PC-3 (cell line): ENCODE results near the gene EGLN2.

Experiments
- EZH2 ChIP-seq: fragments of 300-600 bp; sonication (generic); IDR thresholded peaks from one replicate; pipeline ENCODE4 v1.6.1; 2017; ENCODE audit warnings: antibody characterized with exemption, mild to moderate bottlenecking, low read length; ENCODE audit not compliant: unreplicated experiment
- TF ChIP-seq, protein P1 (sequence below): fragments of 300-600 bp; sonication (generic); conservative IDR thresholded peaks from 2 replicates; pipeline ENCODE4 v1.5.1; 2017; ENCODE audit warnings: antibody characterized with exemption, low read depth, mild to moderate bottlenecking, low read length

DNA sequence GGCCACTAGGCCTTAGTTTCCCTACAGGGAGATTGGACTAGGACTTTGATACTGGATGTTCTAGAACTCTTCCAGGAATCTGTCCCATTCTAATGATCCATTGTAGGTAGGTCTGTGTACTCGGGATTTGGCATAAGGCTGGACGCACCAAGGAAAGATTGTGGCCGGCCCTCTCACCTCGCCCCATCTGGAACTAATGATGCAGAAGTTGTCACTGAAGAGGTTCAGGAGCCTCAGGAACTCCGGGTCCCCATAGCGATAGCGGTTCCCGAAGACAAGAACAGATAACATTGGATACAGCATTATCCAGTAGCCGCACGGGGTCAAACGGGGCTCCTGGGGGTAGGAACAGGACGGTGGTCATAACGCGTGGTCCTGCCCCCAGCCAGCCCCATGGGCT, 11.2 kb downstream of the EGLN2 start:
- TF ChIP-seq, protein P1, sequence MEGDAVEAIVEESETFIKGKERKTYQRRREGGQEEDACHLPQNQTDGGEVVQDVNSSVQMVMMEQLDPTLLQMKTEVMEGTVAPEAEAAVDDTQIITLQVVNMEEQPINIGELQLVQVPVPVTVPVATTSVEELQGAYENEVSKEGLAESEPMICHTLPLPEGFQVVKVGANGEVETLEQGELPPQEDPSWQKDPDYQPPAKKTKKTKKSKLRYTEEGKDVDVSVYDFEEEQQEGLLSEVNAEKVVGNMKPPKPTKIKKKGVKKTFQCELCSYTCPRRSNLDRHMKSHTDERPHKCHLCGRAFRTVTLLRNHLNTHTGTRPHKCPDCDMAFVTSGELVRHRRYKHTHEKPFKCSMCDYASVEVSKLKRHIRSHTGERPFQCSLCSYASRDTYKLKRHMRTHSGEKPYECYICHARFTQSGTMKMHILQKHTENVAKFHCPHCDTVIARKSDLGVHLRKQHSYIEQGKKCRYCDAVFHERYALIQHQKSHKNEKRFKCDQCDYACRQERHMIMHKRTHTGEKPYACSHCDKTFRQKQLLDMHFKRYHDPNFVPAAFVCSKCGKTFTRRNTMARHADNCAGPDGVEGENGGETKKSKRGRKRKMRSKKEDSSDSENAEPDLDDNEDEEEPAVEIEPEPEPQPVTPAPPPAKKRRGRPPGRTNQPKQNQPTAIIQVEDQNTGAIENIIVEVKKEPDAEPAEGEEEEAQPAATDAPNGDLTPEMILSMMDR: no peak
- no peak for TF ChIP-seq EZH2
